MG63 (cell line): ENCODE data around the gene TEX19. TPM values are rescaled to one million over a fixed set of nuclear protein-coding genes. Genes with fewer than 3 reads are reported as not detected.

Experiments used
- DNase-seq: peaks from one replicate; pipeline ENCODE4 v3.0.0-alpha.2; 2020
- H3K27me3 ChIP-seq: fragments of 250-450 bp; sonication (Bioruptor Pico); 2 replicates; pipeline ENCODE4 v1.5.1; 2020; ENCODE audit warnings: mild to moderate bottlenecking, moderate library complexity
- H3K36me3 ChIP-seq: fragments of 250-450 bp; sonication (Bioruptor Pico); 2 replicates; pipeline ENCODE4 v1.5.1; 2020; ENCODE audit warnings: mild to moderate bottlenecking, moderate library complexity
- H3K4me3 ChIP-seq: fragments of 250-450 bp; sonication (Bioruptor Pico); 2 replicates; pipeline ENCODE4 v1.5.1; 2020; ENCODE audit warnings: mild to moderate bottlenecking, moderate library complexity
- H3K9me3 ChIP-seq: fragments of 250-450 bp; sonication (Bioruptor Pico); 2 replicates; pipeline ENCODE4 v1.5.1; 2020; ENCODE audit warnings: mild to moderate bottlenecking, moderate library complexity
- total RNA-seq: library from RNA; depleted of rRNA; stranded (reverse); fragments of >200 nt; shearing (Covaris generic); gene quantifications from 2 replicates; pipeline ENCODE4 v1.2.3, GENCODE V29; 2014; ENCODE audit warnings: low replicate concordance

Gene TEX19
- total RNA-seq, 1 experiment from 2014 or later, result 2.3 TPM

DNA sequence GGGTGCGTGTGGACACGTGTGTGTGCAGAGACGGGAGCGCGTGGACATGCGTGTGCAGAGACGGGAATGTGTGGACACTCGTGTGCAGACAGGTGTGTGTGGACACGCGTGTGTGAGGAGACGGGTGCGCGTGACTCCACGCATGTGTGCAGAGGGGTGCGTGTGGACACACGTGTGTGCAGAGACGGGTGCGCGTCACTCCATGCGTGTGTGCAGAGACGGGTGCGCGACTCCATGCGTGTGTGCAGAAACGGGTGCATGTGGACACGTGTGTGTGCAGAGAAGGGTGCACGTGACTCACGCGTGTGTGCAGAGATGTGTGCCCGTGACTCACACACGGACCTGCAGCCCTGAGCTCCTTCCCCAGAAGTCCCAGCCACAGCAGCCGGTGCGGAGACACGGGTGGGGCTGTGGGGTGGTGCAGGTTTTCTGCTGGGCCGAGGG, 39.4 kb upstream of the TEX19 start:
- DNase-seq, result no peak
- no peaks in the 10 kb centered on the region for H3K36me3 ChIP-seq
- H3K27me3 ChIP-seq, result no peaks in the 10 kb centered on the region; the same call in 1 of the 2 replicates
- H3K4me3 ChIP-seq, result no peak overlapping the region
- no peaks in the 10 kb centered on the region for H3K9me3 ChIP-seq

DNA sequence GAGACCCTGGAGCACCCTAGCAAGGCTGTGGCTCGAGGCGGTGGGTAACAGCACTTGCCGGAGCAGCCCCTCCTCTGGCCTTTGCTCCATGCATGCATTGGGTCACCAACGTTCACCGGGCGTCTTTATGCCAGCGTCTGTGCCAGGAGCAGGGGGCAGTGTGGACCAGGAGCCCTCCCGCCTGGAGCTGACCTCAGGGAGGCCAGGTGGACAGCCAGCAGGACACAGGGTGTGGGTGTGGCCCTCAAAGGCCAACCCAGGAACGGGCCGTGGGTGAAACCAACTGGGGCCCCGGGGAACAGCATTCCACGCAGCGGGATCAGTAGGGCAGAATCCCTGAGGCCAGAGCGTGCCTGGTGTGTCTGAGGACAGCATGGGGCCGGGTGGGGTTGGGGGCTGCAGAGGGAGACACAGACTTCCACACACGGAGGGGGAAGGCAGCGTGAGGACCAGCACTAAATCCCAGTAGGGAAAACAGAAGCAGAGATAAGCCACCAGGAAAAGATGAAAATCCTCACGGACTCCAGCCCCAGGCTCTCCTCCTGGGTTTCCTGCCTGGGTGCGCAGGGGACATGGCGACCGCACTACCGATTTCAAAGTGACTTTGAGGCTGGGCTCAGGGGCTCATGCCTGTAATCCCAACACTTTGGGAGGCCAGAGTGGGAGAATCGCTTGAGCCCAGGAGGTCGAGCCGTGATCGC, 38.8 kb upstream of the TEX19 start:
- Histone ChIP-seq H3K36me3 (no peaks in the 10 kb centered on the region), H3K4me3 (no peak overlapping the region), H3K9me3 (no peaks in the 10 kb centered on the region), H3K27me3 (no peaks in the 10 kb centered on the region; the same call in 1 of the 2 replicates)
- no peak for DNase-seq

GRCh38 chr17:82320956-82321927, 37.8 kb upstream of the TEX19 start:
- no peaks in the 10 kb centered on the region for H3K9me3 ChIP-seq
- H3K27me3 ChIP-seq, result no peaks in the 10 kb centered on the region; the same call in 1 of the 2 replicates
- DNase-seq, result peak; percentile 26
- H3K36me3 ChIP-seq, result no peaks in the 10 kb centered on the region
- no peak overlapping the region for H3K4me3 ChIP-seq

DNA sequence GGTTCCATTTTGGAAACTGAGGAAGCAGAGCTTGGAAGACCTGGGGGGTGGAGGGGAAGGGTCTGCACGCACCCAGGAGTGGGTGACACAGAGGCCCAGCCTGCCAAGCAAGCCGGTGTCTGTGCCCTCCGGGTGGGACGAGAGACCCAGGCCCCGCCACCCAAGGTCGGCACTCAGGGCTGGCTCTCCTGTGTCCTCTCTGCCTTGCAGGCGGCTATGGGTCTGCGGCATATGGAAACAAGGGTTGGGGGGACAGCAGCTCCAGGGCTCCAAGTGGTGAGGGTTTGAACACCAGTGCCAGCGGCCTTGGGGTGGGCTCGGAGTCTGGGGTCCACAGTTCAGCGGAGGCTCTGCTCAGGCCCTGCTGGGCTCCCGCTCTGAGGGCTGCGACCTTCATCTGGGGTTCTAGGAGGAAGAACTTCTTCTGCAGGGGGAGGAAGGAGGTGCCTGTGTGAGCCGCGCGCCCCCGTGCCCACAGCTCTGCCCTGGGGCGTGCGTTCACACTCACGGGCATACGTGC, 37.0 kb upstream of the TEX19 start:
- no peak overlapping the region for H3K4me3 ChIP-seq
- H3K36me3 ChIP-seq, result no peaks in the 10 kb centered on the region
- no peaks in the 10 kb centered on the region; the same call in 1 of the 2 replicates for H3K27me3 ChIP-seq
- DNase-seq, result no peak
- no peaks in the 10 kb centered on the region for H3K9me3 ChIP-seq

GRCh38 chr17:82322526-82323453, 36.3 kb upstream of the TEX19 start:
- H3K9me3 ChIP-seq, result no peaks in the 10 kb centered on the region
- H3K36me3 ChIP-seq, result no peaks in the 10 kb centered on the region
- DNase-seq, result no peak
- H3K27me3 ChIP-seq, result no peaks in the 10 kb centered on the region; the same call in 1 of the 2 replicates
- no peak overlapping the region for H3K4me3 ChIP-seq

DNA sequence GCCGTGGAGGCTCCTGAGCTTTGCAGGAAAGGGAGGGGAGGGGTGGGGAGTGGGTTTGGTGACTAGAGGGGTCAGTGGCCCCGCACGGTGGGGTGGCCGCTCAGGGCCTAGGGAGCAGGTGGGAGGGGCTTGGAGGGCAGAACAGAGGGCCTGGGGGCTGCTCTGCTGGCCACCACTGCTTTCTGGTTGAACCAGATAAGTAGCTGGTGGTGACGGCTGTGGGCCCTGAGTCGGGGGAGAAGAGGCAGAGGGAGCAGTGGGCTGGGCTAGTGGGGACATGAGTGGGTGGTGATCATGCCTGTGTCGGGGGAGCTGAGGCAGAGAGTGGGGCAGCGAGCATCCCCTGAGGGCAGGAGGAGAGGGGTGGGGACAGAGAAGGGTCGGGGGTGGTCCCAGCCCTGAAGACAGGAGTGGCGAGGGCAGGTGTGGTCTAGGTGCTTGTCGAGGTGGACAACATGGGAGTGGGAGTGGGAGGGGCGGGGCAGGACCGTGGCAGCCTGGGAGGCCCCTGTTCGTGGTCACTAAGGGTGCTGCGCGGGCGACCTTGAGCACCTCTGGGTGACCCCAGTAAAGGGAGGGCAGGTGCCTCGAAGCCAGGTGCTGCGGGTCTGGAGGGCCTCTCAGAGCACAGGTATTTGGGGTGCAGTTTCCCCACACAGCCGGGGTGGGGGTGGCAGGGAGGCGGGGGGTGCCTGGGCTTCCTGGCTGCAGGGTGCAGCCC, 35.4 kb upstream of the TEX19 start:
- Histone ChIP-seq H3K36me3 (no peaks in the 10 kb centered on the region), H3K27me3 (no peaks in the 10 kb centered on the region; the same call in 1 of the 2 replicates), H3K9me3 (no peaks in the 10 kb centered on the region), H3K4me3 (no peak overlapping the region)
- DNase-seq, result no peak

DNA sequence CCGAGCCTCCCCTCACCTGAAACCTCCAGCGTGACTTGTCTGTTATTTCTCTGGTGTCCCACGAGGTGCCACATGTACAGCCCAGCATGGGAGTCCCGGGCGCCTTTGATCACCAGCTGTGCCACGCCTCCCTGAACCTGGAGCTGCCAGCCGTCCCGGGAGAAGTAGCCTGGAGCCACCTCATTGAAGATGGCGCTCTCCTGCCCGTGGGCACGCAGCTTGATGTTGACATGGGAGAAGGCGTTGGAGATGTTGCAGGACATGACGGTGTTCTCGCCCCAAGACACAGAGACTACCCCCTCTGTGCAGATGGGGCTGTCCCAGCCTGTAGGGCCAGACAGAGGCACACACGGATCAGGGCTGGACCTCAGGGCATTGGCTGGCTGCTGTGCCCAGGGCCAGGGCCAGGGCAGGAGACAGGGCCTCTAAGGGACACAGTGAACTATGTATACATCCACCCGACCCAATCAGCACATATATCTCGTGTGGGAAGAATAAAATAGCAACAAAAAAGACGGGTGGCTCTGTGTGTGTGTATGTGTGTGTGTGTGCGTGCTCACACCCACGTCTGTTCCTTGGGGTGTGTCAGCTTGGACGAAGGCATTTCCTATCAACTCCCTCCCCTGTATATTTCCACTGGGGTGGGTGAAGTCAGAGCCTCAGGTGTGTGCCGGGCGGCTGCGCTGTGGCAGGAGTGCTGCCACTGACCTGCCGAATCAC, 34.3 kb upstream of the TEX19 start:
- H3K4me3 ChIP-seq, result no peak overlapping the region
- H3K9me3 ChIP-seq, result no peaks in the 10 kb centered on the region
- no peaks in the 10 kb centered on the region; the same call in 1 of the 2 replicates for H3K27me3 ChIP-seq
- H3K36me3 ChIP-seq, result no peaks in the 10 kb centered on the region
- no peak for DNase-seq

- H3K36me3 ChIP-seq, result no peaks in the 10 kb centered on the region
- DNase-seq, result no peak
- H3K4me3 ChIP-seq, result no peak overlapping the region
- H3K9me3 ChIP-seq, result no peaks in the 10 kb centered on the region
- H3K27me3 ChIP-seq, result no peaks in the 10 kb centered on the region; the same call in 1 of the 2 replicates
Measured at GRCh38 chr17:82325286-82326180, 33.5 kb upstream of the TEX19 start.

DNA sequence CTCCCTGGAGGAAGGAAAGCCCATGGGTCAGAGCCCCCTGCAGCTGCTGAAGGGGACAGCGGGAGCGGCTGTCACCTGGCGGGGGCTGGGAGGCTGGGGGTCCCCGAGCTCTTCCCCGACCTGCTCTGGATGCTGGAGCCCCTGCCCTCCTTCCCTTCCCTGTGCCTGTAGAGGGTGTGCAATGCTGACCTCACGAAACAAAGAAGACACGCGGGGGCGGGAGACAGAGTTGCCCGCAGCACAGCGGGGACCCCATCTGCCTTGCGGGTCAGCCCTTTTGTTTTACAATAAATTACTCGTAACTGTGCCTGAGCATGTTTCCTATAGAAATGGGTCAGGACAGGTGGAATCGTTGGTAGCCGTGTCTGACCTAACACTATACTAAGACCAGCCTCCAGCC, 31.8 kb upstream of the TEX19 start:
- no peaks in the 10 kb centered on the region for H3K27me3 ChIP-seq
- no peak for DNase-seq
- no peaks in the 10 kb centered on the region for H3K9me3 ChIP-seq
- no peak overlapping the region for H3K4me3 ChIP-seq
- H3K36me3 ChIP-seq, result no peaks in the 10 kb centered on the region

DNA sequence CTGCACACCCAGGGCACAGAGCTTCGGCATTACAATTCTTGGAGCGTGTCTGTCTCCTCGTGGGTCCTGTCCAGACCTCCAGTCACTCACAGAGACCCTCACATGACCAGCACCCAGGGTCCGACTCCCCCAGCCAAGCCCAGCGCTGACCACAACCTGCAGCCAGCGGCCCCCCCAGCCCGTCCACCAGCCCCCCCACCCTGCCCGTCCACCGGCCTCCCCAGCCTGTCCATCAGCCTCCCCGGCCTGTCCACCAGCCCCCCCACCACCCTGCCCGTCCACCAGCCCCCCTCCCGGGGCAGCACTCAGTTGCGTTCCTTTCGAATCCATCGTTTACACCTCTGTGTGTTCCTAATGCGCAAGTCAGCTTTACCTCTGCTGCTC, 31.3 kb upstream of the TEX19 start:
- no peaks in the 10 kb centered on the region for H3K27me3 ChIP-seq

GRCh38 chr17:82328141-82328993, 30.7 kb upstream of the TEX19 start:
- DNase-seq, result no peak
- Histone ChIP-seq H3K27me3 (no peaks in the 10 kb centered on the region), H3K36me3 (no peaks in the 10 kb centered on the region), H3K9me3 (no peaks in the 10 kb centered on the region), H3K4me3 (no peak overlapping the region)

More for the DNA sequence above, 31.3 kb upstream of the TEX19 start:
- Histone ChIP-seq H3K9me3 (no peaks in the 10 kb centered on the region), H3K36me3 (no peaks in the 10 kb centered on the region), H3K4me3 (no peak overlapping the region)
- DNase-seq, result no peak

DNA sequence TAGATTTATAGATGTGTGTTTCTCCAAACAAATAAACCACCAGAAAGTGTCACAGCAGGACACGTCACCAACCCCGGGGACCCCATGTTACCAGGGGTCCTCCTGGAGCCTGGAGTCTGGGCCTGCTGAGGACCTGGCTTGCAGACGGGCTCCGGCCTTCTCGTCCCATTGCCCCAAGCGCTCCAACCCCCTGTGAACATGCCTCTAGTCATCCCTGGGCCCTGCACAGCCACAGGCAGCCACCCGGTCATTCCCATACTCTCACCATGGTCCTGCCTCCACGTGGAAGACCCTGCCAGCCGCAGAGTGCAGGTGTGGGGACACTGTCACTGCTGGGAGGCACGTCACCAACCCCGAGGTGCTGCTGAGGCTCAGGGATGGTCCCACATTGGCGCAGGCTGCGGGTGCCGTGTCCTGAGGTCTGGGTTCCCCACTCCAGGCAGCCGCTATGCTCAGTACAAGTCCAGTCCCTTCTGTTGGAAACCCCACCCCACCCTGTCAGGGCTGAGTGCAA, 30.0 kb upstream of the TEX19 start:
- no peaks in the 10 kb centered on the region for H3K36me3 ChIP-seq
- H3K4me3 ChIP-seq, result no peak overlapping the region
- no peak for DNase-seq

GRCh38 chr17:82329683-82330321, 29.2 kb upstream of the TEX19 start:
- H3K36me3 ChIP-seq, result no peaks in the 10 kb centered on the region
- no peaks in the 10 kb centered on the region for H3K27me3 ChIP-seq
- no peak for DNase-seq
- H3K4me3 ChIP-seq, result no peak overlapping the region
- no peaks in the 10 kb centered on the region for H3K9me3 ChIP-seq

More for the DNA sequence above, 30.0 kb upstream of the TEX19 start:
- Histone ChIP-seq H3K27me3 (no peaks in the 10 kb centered on the region), H3K9me3 (no peaks in the 10 kb centered on the region)
